Glutamatergic neuron (in vitro differentiated cells): ENCODE results near the gene AKAP8L. TPM values are rescaled to one million over a fixed set of nuclear protein-coding genes. Genes with fewer than 3 reads are reported as not detected.
"Not testable (repeated sequence)": the region's sequence is repeated elsewhere in the genome, so short reads cannot be mapped to it uniquely, and the experiment has no call there.

Experiments
- DNase-seq: peaks from one replicate; pipeline ENCODE4 v3.0.0; 2022
- H3K27ac Mint-ChIP-seq: one replicate; pipeline ENCODE4 v1.8.0; 2020; ENCODE audit warnings: mild to moderate bottlenecking, mixed read lengths, inconsistent platforms; ENCODE audit not compliant: unreplicated experiment
- H3K27me3 Mint-ChIP-seq: one replicate; pipeline ENCODE4 v1.8.0; 2020; ENCODE audit warnings: mild to moderate bottlenecking, moderate library complexity, mixed read lengths, inconsistent platforms; ENCODE audit not compliant: unreplicated experiment
- H3K36me3 Mint-ChIP-seq: one replicate; pipeline ENCODE4 v1.8.0; 2020; ENCODE audit warnings: mild to moderate bottlenecking, mixed read lengths, inconsistent platforms; ENCODE audit not compliant: unreplicated experiment
- H3K4me1 Mint-ChIP-seq: one replicate; pipeline ENCODE4 v1.8.0; 2020; ENCODE audit warnings: mild to moderate bottlenecking, low read depth, mixed read lengths, inconsistent platforms; ENCODE audit not compliant: unreplicated experiment
- H3K4me3 Mint-ChIP-seq: one replicate; pipeline ENCODE4 v1.8.0; 2020; ENCODE audit warnings: mild to moderate bottlenecking, mixed read lengths, inconsistent platforms; ENCODE audit not compliant: unreplicated experiment
- H3K9me3 Mint-ChIP-seq: one replicate; pipeline ENCODE4 v1.8.0; 2020; ENCODE audit warnings: mild to moderate bottlenecking, moderate library complexity, mixed read lengths, inconsistent platforms; ENCODE audit not compliant: unreplicated experiment
- CTCF ChIP-seq: fragments of 200-600 bp; sonication (generic); IDR thresholded peaks from one replicate; pipeline ENCODE4 v1.5.0; 2021; ENCODE audit not compliant: partially characterized antibody, unreplicated experiment
- total RNA-seq: library from RNA; stranded (reverse); fragmentation: NEBNext Ultra II Directional; extraction: Animal tissue kit (Norgen Biotek cat#: 25700); gene quantifications from one replicate; pipeline ENCODE4 v1.2.1, GENCODE V29; 2021; ENCODE audit not compliant: unreplicated experiment

Gene AKAP8L
- total RNA-seq, 1 donor from 2014 or later, result 354 TPM

- no peak for TF ChIP-seq CTCF
- Mint-ChIP-seq H3K9me3 (peaks cover 14% of the 10 kb centered on the region), H3K4me3 (no peak overlapping the region), H3K4me1 (peaks cover 14% of the 10 kb centered on the region), H3K36me3 (peaks cover 9% of the 10 kb centered on the region), H3K27ac (no peak overlapping the region), H3K27me3 (peaks cover 7% of the 10 kb centered on the region)
- DNase-seq, result no peak
Observed at GRCh38 chr19:15421136-15421695, 2.4 kb upstream of the AKAP8L start.

GRCh38 chr19:15419413-15420025 lies 731 bp upstream of the AKAP8L start:
- peak; percentile 37 for TF ChIP-seq CTCF
- no peak for DNase-seq
- peaks cover 4% of the 10 kb centered on the region for H3K36me3 Mint-ChIP-seq
- peak overlapping the region; percentile 96 for H3K4me3 Mint-ChIP-seq
- H3K9me3 Mint-ChIP-seq, result peaks cover 14% of the 10 kb centered on the region
- peaks cover 7% of the 10 kb centered on the region for H3K27me3 Mint-ChIP-seq
- H3K27ac Mint-ChIP-seq, result peak overlapping the region; percentile 2
- peaks cover 14% of the 10 kb centered on the region for H3K4me1 Mint-ChIP-seq

GRCh38 chr19:15418231-15418578 lies 583 bp downstream of the AKAP8L start:
- H3K27me3 Mint-ChIP-seq, result peaks cover 7% of the 10 kb centered on the region
- peaks cover 12% of the 10 kb centered on the region for H3K9me3 Mint-ChIP-seq
- no peak for DNase-seq
- peak overlapping the region; percentile 96 for H3K4me3 Mint-ChIP-seq
- H3K4me1 Mint-ChIP-seq, result peaks cover 18% of the 10 kb centered on the region
- no peaks in the 10 kb centered on the region for H3K36me3 Mint-ChIP-seq
- no peak for TF ChIP-seq CTCF
- peak overlapping the region; percentile 100 for H3K27ac Mint-ChIP-seq

GRCh38 chr19:15417699-15418098 lies 1.1 kb downstream of the AKAP8L start:
- Mint-ChIP-seq H3K4me3 (peak overlapping the region; percentile 96), H3K9me3 (peaks cover 12% of the 10 kb centered on the region), H3K27ac (peak overlapping the region; percentile 100), H3K27me3 (peaks cover 7% of the 10 kb centered on the region), H3K4me1 (peaks cover 22% of the 10 kb centered on the region), H3K36me3 (no peaks in the 10 kb centered on the region)
- DNase-seq, result no peak
- no peak for TF ChIP-seq CTCF

- no peaks in the 10 kb centered on the region for H3K36me3 Mint-ChIP-seq
- peak overlapping the region; percentile 64 for H3K4me3 Mint-ChIP-seq
- DNase-seq, result no peak
- H3K27ac Mint-ChIP-seq, result peak overlapping the region; percentile 67
- peaks cover 22% of the 10 kb centered on the region for H3K4me1 Mint-ChIP-seq
- no peak for TF ChIP-seq CTCF
- H3K27me3 Mint-ChIP-seq, result peaks cover 1% of the 10 kb centered on the region
- peaks cover 3% of the 10 kb centered on the region for H3K9me3 Mint-ChIP-seq
Observed at GRCh38 chr19:15412832-15413231, 6.0 kb downstream of the AKAP8L start.

GRCh38 chr19:15411351-15411750 lies 7.4 kb downstream of the AKAP8L start:
- H3K4me3 Mint-ChIP-seq, H3K27ac Mint-ChIP-seq, H3K27me3 Mint-ChIP-seq, H3K9me3 Mint-ChIP-seq, DNase-seq, H3K36me3 Mint-ChIP-seq: not testable (repeated sequence)
- peaks cover 15% of the 10 kb centered on the region for H3K4me1 Mint-ChIP-seq
